ENCODE data around the gene PRKACG. TPM values are rescaled to one million over a fixed set of nuclear protein-coding genes. Genes with fewer than 3 reads are reported as not detected.

Gene PRKACG
- total RNA-seq, 1 donor from 2014 or later, result not detected

DNA sequence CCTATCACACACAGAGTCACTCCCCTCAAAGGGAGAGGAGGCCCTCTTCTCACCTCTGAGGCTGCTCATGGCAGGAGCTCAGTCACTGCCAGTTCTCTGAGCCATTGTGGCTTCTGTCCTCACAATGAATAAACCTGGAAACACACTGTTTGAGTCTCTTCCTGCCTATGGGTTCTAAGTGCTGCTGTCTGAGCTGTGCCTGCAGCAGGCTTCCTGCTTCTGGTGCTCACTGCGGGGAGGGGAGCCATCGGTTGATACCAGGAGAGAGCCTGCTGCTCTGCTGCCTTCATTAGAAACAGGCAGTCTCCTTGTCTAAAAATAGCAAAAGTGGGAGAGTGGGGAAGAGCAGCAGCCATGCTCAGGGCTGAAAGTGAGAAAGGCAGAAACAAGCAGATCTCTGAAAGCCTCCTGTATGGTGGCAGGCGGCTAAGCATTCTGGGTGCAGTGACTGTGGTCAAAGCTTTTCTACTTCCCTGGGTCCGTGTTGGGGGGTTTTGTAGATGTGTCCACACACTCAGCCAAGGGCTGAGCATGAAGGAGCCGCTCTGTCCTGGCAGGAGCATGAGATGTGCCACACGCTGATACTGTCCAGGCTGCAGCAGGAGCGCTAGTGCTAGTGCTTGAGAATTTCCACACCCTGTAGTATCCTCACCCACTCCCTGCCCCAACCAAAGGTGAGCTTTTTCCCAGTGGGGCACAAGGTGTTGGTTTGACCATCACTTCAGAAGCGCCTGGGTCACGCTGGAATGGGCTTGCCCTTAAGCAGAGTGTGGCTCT, 34.2 kb downstream of the PRKACG start:
- DNase-seq (ENCODE audit: low read depth) (no peak), FAIRE-seq (peak; percentile 23)
- no peak for TF ChIP-seq CTCF (IDR thresholded peaks at IDR 0.05; ENCODE audit: insufficient read depth, low read length, severe bottlenecking)
- no peaks in the 10 kb centered on the region for H3K27me3 ChIP-seq (ENCODE audit: control insufficient read depth, insufficient read depth, low read length)
- H3K36me3 ChIP-seq (ENCODE audit: control insufficient read depth, insufficient read depth, low read length), result no peaks in the 10 kb centered on the region
- no peak overlapping the region for H3K4me3 ChIP-seq (ENCODE audit: low read depth, low read length)

GRCh38 chr9:68978501-68978900, 35.4 kb downstream of the PRKACG start:
- Histone ChIP-seq H3K27me3 (ENCODE audit: control insufficient read depth, insufficient read depth, low read length) (no peaks in the 10 kb centered on the region), H3K4me3 (ENCODE audit: low read depth, low read length) (no peak overlapping the region), H3K36me3 (ENCODE audit: control insufficient read depth, insufficient read depth, low read length) (no peaks in the 10 kb centered on the region)
- TF ChIP-seq CTCF (IDR thresholded peaks at IDR 0.05; ENCODE audit: insufficient read depth, low read length, severe bottlenecking), result no peak
- no peak for FAIRE-seq
- DNase-seq (ENCODE audit: low read depth), result no peak

DNA sequence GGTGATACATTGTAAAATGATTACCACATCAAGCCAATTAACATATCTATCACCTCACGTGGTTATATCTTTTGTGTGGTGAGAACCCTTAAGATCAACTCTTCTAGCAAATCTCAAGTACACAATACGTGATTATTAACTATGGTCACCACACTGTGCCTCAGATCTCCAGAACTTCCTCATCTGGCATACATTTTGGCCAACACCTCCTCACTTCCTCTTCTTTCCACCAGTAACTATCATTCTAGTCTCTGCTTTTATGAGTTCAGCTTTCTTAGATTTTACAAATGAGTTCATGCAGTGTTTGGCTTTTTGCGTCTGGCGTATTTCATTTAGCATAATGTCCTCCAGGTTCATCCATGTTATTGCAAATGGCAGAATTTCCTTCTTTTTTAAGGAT, 35.8 kb downstream of the PRKACG start:
- no peaks in the 10 kb centered on the region for H3K36me3 ChIP-seq (ENCODE audit: control insufficient read depth, insufficient read depth, low read length)
- H3K4me3 ChIP-seq (ENCODE audit: low read depth, low read length), result no peak overlapping the region
- H3K27me3 ChIP-seq (ENCODE audit: control insufficient read depth, insufficient read depth, low read length), result no peaks in the 10 kb centered on the region
- FAIRE-seq (no peak), DNase-seq (ENCODE audit: low read depth) (no peak)
- no peak for TF ChIP-seq CTCF (IDR thresholded peaks at IDR 0.05; ENCODE audit: insufficient read depth, low read length, severe bottlenecking)

- Histone ChIP-seq H3K27me3 (ENCODE audit: control insufficient read depth, insufficient read depth, low read length) (no peaks in the 10 kb centered on the region), H3K36me3 (ENCODE audit: control insufficient read depth, insufficient read depth, low read length) (no peaks in the 10 kb centered on the region), H3K4me3 (ENCODE audit: low read depth, low read length) (no peak overlapping the region)
- FAIRE-seq (no peak), DNase-seq (ENCODE audit: low read depth) (no peak)
- no peak for TF ChIP-seq CTCF (IDR thresholded peaks at IDR 0.05; ENCODE audit: insufficient read depth, low read length, severe bottlenecking)
Observed at GRCh38 chr9:68975365-68976043, 38.4 kb downstream of the PRKACG start.

GRCh38 chr9:68974901-68975300, 39.0 kb downstream of the PRKACG start:
- no peak for FAIRE-seq

More at GRCh38 chr9:68974901-68975300, 39.0 kb downstream of the PRKACG start:
- no peak for DNase-seq (ENCODE audit: low read depth)
- H3K36me3 ChIP-seq (ENCODE audit: control insufficient read depth, insufficient read depth, low read length), result no peaks in the 10 kb centered on the region
- no peaks in the 10 kb centered on the region for H3K27me3 ChIP-seq (ENCODE audit: control insufficient read depth, insufficient read depth, low read length)
- no peak for TF ChIP-seq CTCF (IDR thresholded peaks at IDR 0.05; ENCODE audit: insufficient read depth, low read length, severe bottlenecking)
- no peak overlapping the region for H3K4me3 ChIP-seq (ENCODE audit: low read depth, low read length)

Data from bronchial epithelial cell (primary cell).